Stomach (tissue), 4 donors: Measurements from ENCODE around the gene CAMK2A.

Experiments
- EP300 ChIP-seq: sonication (generic); formaldehyde crosslinking; IDR thresholded peaks from one replicate; pipeline ENCODE4 v1.6.1; 2017; ENCODE audit warnings: antibody characterized with exemption
- POLR2A ChIP-seq, 4 donors: fragments of 450-650 bp; IDR thresholded peaks; one replicate each; pipeline ENCODE4 v1.6.1; 2016; ENCODE audit warnings: antibody characterized with exemption in 4 of 4, control low read depth in 2 of 4, mild to moderate bottlenecking in 1 of 4, moderate library complexity in 1 of 4
- POLR2AphosphoS5 ChIP-seq, 3 donors: sonication (generic); formaldehyde crosslinking; IDR thresholded peaks; one replicate each; pipeline ENCODE4 v1.6.1; 2016; ENCODE audit warnings: antibody characterized with exemption in 3 of 3
- TF ChIP-seq, protein P1 (sequence below), 7 experiments: fragments of 450-650 bp in 4 of 7; fragments of 200-600 bp in 3 of 7; sonication (generic) in 3 of 7; IDR thresholded peaks; one replicate each; pipeline ENCODE4 v1.5.1; 2016 to 2019; ENCODE audit warnings: antibody characterized with exemption in 7 of 7, control low read depth in 2 of 7, mild to moderate bottlenecking in 1 of 7

DNA sequence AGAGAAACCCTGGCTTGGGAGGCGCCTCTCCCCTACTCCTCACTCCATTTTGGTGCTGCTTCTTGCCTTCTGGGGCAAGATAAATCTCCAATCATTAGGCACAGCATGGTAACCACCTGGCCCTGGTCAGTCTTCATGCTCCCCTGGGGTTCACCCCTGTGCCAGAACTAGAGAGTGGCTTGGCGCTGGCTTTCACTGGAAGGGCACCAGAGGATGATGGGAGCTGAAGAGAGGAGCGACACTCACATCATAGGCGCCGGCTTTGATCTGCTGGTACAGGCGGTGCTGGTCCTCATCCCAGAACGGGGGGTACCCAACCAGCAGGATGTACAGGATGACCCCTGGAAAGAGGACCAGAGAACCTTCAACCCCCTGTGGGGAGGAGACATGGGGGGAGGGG is 38.1 kb downstream of the CAMK2A start:
- TF ChIP-seq, protein P1, sequence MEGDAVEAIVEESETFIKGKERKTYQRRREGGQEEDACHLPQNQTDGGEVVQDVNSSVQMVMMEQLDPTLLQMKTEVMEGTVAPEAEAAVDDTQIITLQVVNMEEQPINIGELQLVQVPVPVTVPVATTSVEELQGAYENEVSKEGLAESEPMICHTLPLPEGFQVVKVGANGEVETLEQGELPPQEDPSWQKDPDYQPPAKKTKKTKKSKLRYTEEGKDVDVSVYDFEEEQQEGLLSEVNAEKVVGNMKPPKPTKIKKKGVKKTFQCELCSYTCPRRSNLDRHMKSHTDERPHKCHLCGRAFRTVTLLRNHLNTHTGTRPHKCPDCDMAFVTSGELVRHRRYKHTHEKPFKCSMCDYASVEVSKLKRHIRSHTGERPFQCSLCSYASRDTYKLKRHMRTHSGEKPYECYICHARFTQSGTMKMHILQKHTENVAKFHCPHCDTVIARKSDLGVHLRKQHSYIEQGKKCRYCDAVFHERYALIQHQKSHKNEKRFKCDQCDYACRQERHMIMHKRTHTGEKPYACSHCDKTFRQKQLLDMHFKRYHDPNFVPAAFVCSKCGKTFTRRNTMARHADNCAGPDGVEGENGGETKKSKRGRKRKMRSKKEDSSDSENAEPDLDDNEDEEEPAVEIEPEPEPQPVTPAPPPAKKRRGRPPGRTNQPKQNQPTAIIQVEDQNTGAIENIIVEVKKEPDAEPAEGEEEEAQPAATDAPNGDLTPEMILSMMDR (IDR thresholded peaks at IDR 0.05), result no peak
- no peak for TF ChIP-seq POLR2AphosphoS5 (IDR thresholded peaks at IDR 0.05)
- TF ChIP-seq POLR2A (IDR thresholded peaks at IDR 0.05), result no peak
- no peak for TF ChIP-seq EP300
